ENCODE measurements around the gene CENPP.

DNA sequence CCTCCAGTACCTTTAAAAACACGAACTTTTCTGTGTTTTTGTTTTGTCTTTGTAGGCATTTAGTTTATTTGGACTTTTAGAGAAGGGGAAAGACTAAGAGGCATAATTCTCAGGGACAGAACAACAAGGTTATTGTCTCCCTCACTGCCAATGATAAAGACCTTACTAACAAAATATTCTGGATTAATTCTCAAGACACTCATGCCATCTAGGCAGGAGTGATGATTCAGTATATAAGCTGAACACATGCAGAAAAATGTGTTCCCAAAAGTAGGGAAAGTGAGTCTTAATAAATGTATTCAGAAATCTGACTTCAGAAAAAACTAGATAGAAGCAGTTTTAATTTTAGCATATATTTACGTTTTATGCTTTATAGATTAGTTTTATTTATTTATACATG, 173.9 kb downstream of the CENPP start:
- TF ChIP-seq JUND (IDR thresholded peaks at IDR 0.05) (no peak), FOXA1 (IDR thresholded peaks at IDR 0.05) (no peak)
- TF ChIP-seq, protein P1, sequence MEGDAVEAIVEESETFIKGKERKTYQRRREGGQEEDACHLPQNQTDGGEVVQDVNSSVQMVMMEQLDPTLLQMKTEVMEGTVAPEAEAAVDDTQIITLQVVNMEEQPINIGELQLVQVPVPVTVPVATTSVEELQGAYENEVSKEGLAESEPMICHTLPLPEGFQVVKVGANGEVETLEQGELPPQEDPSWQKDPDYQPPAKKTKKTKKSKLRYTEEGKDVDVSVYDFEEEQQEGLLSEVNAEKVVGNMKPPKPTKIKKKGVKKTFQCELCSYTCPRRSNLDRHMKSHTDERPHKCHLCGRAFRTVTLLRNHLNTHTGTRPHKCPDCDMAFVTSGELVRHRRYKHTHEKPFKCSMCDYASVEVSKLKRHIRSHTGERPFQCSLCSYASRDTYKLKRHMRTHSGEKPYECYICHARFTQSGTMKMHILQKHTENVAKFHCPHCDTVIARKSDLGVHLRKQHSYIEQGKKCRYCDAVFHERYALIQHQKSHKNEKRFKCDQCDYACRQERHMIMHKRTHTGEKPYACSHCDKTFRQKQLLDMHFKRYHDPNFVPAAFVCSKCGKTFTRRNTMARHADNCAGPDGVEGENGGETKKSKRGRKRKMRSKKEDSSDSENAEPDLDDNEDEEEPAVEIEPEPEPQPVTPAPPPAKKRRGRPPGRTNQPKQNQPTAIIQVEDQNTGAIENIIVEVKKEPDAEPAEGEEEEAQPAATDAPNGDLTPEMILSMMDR (IDR thresholded peaks at IDR 0.05; ENCODE audit: low read depth, low read length, missing input control): no peak
- TF ChIP-seq, protein P2, sequence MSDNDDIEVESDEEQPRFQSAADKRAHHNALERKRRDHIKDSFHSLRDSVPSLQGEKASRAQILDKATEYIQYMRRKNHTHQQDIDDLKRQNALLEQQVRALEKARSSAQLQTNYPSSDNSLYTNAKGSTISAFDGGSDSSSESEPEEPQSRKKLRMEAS (IDR thresholded peaks at IDR 0.05): no peak
